GM12878 (cell line): ENCODE data around the gene DPF3. TPM values are rescaled to one million over a fixed set of nuclear protein-coding genes. Genes with fewer than 3 reads are reported as not detected.

Experiments
- CBFB ChIP-seq: IDR thresholded peaks from 2 replicates; pipeline ENCODE4 v1.6.1; 2016; ENCODE audit warnings: antibody characterized with exemption, low read depth
- CHD1 ChIP-seq: IDR thresholded peaks from 2 replicates; pipeline ENCODE4 v1.6.1; 2012; ENCODE audit warnings: low read depth, low read length, improper control_type of control experiment
- CREM ChIP-seq: IDR thresholded peaks from 2 replicates; pipeline ENCODE4 v1.6.1; 2014; ENCODE audit warnings: antibody characterized with exemption, low read depth
- EED ChIP-seq: sonication (generic); IDR thresholded peaks from 2 replicates; pipeline ENCODE4 v1.6.1; 2016; ENCODE audit warnings: antibody characterized with exemption, low read depth
- GATAD2B ChIP-seq: fragments of 450-650 bp; conservative IDR thresholded peaks from 2 replicates; pipeline ENCODE4 v1.6.1; 2017; ENCODE audit warnings: low read depth, mild to moderate bottlenecking, moderate library complexity
- IKZF1 ChIP-seq: fragments of 450-650 bp; conservative IDR thresholded peaks from 2 replicates; pipeline ENCODE4 v1.6.1; 2017; ENCODE audit warnings: antibody characterized with exemption, mild to moderate bottlenecking
- NBN ChIP-seq: fragments of 450-650 bp; IDR thresholded peaks from 2 replicates; pipeline ENCODE4 v1.6.1; 2016
- RELA ChIP-seq: fragments of 450-650 bp; IDR thresholded peaks from 2 replicates; pipeline ENCODE4 v1.8.0; 2014; ENCODE audit warnings: borderline replicate concordance; ENCODE audit not compliant: partially characterized antibody
- YBX1 ChIP-seq: fragments of 450-650 bp; IDR thresholded peaks from 2 replicates; pipeline ENCODE4 v1.6.1; 2016; ENCODE audit warnings: antibody characterized with exemption
- ZBTB11 ChIP-seq: fragments of 450-650 bp; formaldehyde crosslinking; IDR thresholded peaks from 2 replicates; pipeline ENCODE4 v1.5.0; 2022; ENCODE audit warnings: mild to moderate bottlenecking, missing genetic modification characterization
- ZNF274 ChIP-seq: IDR thresholded peaks from one replicate; pipeline ENCODE4 v1.8.0; 2011; ENCODE audit not compliant: insufficient read length, insufficient read depth
- polyA plus RNA-seq, 11 experiments: library from polyadenylated mRNA; depleted of rRNA in 4 of 11; unstranded in 6 of 11; stranded (reverse) in 5 of 11; fragments of >200 nt; fragmentation: Nextera tagmentation in 4 of 11; fragmentation: Illumina TruSeq in 1 of 11; extraction: Ambion mirVana in 4 of 11; extraction: Trizol in 1 of 11; gene quantifications; 1 replicate in 1 of 11; 2 replicates in 10 of 11; pipeline versions ENCODE4 v1.2.1 to v1.2.3, GENCODE V29; 2011 to 2016; ENCODE audit warnings: inconsistent platforms in 2 of 11, missing spikeins in 2 of 11, low read depth in 1 of 11
- total RNA-seq, 4 experiments: library from RNA; depleted of rRNA in 3 of 4; stranded (reverse); fragments of >200 nt in 3 of 4; fragmentation: Illumina TruSeq in 1 of 4; extraction: Trizol in 1 of 4; gene quantifications; 2 replicates each; pipeline versions ENCODE4 v1.2.1 to v1.2.3, GENCODE V29; 2013 to 2021
- TF ChIP-seq, protein P1 (sequence below): fragments of 450-650 bp; IDR thresholded peaks from 2 replicates; pipeline ENCODE4 v1.6.1; 2018; ENCODE audit warnings: borderline replicate concordance, mild to moderate bottlenecking; ENCODE audit not compliant: partially characterized antibody
- TF ChIP-seq, protein P2 (sequence below): fragments of 450-650 bp; IDR thresholded peaks from 2 replicates; pipeline ENCODE4 v1.6.1; 2017; ENCODE audit warnings: borderline replicate concordance

DPF3 gene
- total and polyA plus RNA-seq, 10 of the 15 experiments (the other 5 are each of a cell fraction or from before 2014, with no cell fraction given): 0.69 to 8.0 (median 2.2) TPM

DNA sequence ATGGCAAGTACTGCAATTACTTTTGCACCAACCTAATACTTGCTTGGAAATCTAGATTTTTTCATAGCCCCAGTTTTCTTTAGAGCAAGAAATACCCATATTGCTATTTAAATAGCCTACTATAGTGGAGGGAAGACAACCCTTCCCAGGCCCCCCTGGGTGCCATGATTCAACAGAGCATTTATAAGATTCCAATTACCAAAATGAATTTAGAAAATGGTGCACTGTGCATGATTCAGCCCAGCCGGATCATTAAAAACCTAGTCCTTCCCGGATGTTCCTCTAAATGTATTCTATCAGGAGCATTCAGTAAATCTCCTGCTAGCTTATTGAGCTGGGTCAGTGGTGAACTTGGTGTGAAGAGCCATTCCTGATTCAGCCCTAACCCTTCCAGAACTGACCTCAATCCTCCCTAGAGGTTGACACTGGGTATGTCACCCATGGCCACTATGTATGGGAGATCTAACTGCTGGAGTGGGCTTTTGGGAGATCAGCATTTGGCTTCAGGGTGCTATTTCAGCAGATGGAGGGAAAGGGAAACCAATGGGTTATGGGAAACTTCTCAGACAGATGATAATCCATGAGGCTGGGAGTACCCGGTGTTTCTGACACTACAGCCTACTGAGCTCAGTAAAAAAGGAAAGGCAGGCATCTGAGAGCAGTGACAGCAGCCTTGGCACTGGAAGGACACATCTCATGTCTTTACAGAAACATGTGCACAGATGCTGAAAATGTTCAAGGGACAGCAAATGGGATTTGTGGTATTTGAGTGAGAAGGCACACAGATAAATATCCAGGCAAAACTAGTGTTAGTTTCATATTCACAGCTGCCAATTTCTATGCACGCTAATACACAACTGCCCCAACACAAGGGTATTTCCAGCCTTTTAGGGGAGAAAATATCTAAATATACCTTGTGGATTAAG is 258.9 kb downstream of the DPF3 start (continued):
- TF ChIP-seq ZBTB11 (CRISPR knock-in tag) (no peak), YBX1 (no peak), NBN (peak; percentile 63; the same call in 1 of the 2 replicates), RELA (peak; percentile 28), EED (peak; percentile 53), CREM (peak; percentile 47; the same call in 1 of the 2 replicates), ZNF274 (no peak), IKZF1 (peak; percentile 96), CBFB (0 out of 2 replicates have a peak, but pooled peaks have one; percentile 18), CHD1 (no peak), GATAD2B (peak; percentile 78)
- TF ChIP-seq, protein P1, sequence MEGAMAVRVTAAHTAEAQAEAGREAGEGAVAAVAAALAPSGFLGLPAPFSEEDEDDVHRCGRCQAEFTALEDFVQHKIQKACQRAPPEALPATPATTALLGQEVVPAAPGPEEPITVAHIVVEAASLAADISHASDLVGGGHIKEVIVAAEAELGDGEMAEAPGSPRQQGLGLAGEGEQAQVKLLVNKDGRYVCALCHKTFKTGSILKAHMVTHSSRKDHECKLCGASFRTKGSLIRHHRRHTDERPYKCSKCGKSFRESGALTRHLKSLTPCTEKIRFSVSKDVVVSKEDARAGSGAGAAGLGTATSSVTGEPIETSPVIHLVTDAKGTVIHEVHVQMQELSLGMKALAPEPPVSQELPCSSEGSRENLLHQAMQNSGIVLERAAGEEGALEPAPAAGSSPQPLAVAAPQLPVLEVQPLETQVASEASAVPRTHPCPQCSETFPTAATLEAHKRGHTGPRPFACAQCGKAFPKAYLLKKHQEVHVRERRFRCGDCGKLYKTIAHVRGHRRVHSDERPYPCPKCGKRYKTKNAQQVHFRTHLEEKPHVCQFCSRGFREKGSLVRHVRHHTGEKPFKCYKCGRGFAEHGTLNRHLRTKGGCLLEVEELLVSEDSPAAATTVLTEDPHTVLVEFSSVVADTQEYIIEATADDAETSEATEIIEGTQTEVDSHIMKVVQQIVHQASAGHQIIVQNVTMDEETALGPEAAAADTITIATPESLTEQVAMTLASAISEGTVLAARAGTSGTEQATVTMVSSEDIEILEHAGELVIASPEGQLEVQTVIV: no peak
- TF ChIP-seq, protein P2, sequence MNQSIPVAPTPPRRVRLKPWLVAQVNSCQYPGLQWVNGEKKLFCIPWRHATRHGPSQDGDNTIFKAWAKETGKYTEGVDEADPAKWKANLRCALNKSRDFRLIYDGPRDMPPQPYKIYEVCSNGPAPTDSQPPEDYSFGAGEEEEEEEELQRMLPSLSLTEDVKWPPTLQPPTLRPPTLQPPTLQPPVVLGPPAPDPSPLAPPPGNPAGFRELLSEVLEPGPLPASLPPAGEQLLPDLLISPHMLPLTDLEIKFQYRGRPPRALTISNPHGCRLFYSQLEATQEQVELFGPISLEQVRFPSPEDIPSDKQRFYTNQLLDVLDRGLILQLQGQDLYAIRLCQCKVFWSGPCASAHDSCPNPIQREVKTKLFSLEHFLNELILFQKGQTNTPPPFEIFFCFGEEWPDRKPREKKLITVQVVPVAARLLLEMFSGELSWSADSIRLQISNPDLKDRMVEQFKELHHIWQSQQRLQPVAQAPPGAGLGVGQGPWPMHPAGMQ: no peak
